Measurements from ENCODE around the gene PDCD1LG2. TPM values are rescaled to one million over a fixed set of nuclear protein-coding genes. Genes with fewer than 3 reads are reported as not detected.

The PDCD1LG2 gene
- total and polyA plus RNA-seq, 4 donors = 0.46 to 2.5 (median 1.3) TPM

DNA sequence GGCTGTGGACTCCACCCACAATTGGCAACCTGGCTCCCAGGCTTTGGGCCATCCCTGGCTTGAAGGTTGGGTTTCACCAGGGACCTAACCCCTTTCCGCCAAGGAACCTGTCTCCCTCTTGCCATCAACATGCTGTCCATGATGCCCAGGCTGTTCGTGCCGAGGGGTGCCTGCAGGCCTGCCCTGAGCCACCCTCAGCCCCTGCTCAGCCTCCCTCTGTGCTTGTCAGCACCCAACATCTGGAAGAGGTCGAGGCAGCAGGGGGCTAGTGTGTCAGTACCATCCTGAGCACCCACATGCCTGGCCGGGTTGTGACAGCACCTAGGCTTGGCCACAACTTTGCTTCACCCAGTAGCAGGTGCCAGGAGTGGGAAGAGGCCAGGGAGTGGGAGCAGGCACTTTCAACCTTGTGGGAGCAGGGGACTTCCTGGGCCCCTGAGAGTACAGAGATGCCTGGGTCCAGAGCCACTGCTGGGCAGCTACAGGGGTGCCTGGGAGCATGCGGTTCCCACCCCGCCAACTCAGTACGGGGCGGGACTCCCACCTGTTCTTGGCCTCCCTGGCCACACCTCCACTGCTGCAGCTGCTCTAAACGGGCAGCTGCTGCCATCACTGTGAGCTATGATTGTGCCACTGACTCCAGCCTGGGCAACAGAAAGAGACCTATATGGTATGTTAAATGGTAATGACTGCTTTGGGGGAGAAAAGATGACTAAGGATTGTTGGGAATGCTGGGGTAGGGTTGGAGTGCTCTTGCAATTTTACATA is 6.3 kb downstream of the PDCD1LG2 start:
- TF ChIP-seq, protein P1, sequence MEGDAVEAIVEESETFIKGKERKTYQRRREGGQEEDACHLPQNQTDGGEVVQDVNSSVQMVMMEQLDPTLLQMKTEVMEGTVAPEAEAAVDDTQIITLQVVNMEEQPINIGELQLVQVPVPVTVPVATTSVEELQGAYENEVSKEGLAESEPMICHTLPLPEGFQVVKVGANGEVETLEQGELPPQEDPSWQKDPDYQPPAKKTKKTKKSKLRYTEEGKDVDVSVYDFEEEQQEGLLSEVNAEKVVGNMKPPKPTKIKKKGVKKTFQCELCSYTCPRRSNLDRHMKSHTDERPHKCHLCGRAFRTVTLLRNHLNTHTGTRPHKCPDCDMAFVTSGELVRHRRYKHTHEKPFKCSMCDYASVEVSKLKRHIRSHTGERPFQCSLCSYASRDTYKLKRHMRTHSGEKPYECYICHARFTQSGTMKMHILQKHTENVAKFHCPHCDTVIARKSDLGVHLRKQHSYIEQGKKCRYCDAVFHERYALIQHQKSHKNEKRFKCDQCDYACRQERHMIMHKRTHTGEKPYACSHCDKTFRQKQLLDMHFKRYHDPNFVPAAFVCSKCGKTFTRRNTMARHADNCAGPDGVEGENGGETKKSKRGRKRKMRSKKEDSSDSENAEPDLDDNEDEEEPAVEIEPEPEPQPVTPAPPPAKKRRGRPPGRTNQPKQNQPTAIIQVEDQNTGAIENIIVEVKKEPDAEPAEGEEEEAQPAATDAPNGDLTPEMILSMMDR (IDR thresholded peaks at IDR 0.05; ENCODE audit: low read depth, low read length, missing input control) = no peak
- TF ChIP-seq HNF4G (IDR thresholded peaks at IDR 0.05) = no peak
- TF ChIP-seq, protein P2, sequence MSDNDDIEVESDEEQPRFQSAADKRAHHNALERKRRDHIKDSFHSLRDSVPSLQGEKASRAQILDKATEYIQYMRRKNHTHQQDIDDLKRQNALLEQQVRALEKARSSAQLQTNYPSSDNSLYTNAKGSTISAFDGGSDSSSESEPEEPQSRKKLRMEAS (IDR thresholded peaks at IDR 0.05) = no peak

DNA sequence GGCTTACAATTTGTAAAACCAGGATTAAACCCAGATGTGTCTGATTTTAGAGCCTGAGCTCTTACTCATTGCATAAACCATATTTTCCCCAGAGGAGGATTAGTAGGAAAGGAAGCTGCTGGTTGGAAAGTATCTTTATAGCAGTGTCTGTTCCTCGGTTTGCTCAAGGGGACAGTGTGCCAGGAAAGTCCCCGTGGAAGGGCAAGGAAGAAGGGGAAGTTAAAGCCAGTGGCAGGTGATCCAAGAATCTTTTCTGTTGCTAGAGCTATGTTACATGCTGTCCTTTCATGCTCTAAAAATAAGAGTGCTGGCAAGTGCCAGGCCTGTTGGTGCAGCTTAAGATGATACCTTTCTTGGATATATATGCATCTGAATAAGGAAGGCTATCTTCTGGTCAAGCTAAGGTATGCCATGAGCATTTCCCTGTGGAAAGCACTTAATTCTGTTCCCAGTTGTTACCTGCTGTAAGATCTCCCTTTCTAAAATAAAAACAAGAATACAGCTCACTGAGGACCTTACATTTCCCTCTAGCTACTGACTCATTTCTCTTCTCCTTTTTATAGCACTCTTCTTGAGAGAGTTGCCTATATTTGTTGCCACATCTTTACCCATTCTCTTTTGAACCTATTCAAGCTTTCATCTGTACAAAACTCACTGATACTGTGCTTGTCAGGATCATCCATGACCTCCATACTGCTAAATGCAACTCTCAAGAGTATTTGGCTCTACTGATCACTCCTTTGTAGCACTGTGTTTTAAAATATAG is 8.0 kb downstream of the PDCD1LG2 start:
- TF ChIP-seq HNF4A (conservative IDR thresholded peaks at IDR 0.05) = no peak
- TF ChIP-seq, protein P1 (IDR thresholded peaks at IDR 0.05; ENCODE audit: low read depth, low read length, missing input control) = no peak
- TF ChIP-seq, protein P3, sequence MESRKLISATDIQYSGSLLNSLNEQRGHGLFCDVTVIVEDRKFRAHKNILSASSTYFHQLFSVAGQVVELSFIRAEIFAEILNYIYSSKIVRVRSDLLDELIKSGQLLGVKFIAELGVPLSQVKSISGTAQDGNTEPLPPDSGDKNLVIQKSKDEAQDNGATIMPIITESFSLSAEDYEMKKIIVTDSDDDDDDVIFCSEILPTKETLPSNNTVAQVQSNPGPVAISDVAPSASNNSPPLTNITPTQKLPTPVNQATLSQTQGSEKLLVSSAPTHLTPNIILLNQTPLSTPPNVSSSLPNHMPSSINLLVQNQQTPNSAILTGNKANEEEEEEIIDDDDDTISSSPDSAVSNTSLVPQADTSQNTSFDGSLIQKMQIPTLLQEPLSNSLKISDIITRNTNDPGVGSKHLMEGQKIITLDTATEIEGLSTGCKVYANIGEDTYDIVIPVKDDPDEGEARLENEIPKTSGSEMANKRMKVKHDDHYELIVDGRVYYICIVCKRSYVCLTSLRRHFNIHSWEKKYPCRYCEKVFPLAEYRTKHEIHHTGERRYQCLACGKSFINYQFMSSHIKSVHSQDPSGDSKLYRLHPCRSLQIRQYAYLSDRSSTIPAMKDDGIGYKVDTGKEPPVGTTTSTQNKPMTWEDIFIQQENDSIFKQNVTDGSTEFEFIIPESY (IDR thresholded peaks at IDR 0.05) = no peak
- no peak for TF ChIP-seq HNF4G (IDR thresholded peaks at IDR 0.05)
- TF ChIP-seq GABPA (IDR thresholded peaks at IDR 0.05 in 1 of 2, conservative IDR thresholded peaks at IDR 0.05 in 1 of 2) = no peak
- TF ChIP-seq YY1 (IDR thresholded peaks at IDR 0.05) = no peak
- TF ChIP-seq TAF1 (conservative IDR thresholded peaks at IDR 0.05) = no peak
- TF ChIP-seq, protein P4, sequence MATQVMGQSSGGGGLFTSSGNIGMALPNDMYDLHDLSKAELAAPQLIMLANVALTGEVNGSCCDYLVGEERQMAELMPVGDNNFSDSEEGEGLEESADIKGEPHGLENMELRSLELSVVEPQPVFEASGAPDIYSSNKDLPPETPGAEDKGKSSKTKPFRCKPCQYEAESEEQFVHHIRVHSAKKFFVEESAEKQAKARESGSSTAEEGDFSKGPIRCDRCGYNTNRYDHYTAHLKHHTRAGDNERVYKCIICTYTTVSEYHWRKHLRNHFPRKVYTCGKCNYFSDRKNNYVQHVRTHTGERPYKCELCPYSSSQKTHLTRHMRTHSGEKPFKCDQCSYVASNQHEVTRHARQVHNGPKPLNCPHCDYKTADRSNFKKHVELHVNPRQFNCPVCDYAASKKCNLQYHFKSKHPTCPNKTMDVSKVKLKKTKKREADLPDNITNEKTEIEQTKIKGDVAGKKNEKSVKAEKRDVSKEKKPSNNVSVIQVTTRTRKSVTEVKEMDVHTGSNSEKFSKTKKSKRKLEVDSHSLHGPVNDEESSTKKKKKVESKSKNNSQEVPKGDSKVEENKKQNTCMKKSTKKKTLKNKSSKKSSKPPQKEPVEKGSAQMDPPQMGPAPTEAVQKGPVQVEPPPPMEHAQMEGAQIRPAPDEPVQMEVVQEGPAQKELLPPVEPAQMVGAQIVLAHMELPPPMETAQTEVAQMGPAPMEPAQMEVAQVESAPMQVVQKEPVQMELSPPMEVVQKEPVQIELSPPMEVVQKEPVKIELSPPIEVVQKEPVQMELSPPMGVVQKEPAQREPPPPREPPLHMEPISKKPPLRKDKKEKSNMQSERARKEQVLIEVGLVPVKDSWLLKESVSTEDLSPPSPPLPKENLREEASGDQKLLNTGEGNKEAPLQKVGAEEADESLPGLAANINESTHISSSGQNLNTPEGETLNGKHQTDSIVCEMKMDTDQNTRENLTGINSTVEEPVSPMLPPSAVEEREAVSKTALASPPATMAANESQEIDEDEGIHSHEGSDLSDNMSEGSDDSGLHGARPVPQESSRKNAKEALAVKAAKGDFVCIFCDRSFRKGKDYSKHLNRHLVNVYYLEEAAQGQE (IDR thresholded peaks at IDR 0.05) = no peak
- no peak for TF ChIP-seq NR2F2 (IDR thresholded peaks at IDR 0.05)
- no peak for TF ChIP-seq RAD21 (IDR thresholded peaks at IDR 0.05)
- TF ChIP-seq, protein P2 (IDR thresholded peaks at IDR 0.05) = no peak
- TF ChIP-seq FOXA2 (IDR thresholded peaks at IDR 0.05) = no peak
- TF ChIP-seq RXRA (IDR thresholded peaks at IDR 0.05) = no peak
- TF ChIP-seq EGR1 (IDR thresholded peaks at IDR 0.05; ENCODE audit: low read depth in 2 of 2) = no peak
- no peak for TF ChIP-seq SP1 (IDR thresholded peaks at IDR 0.05)
- TF ChIP-seq FOXA1 (IDR thresholded peaks at IDR 0.05) = no peak
- H3K27me3 ChIP-seq (ENCODE audit: control insufficient read depth in 4 of 4, insufficient read depth in 4 of 4, low read length in 3 of 4) = no peaks in the 10 kb centered on the region
- H3K4me1 ChIP-seq (ENCODE audit: control insufficient read depth in 4 of 4, insufficient read depth in 4 of 4, low read length in 3 of 4) = no peaks in the 10 kb centered on the region
- DNase-seq (ENCODE audit: low spot score) = no peak
- H3K9ac ChIP-seq (ENCODE audit: low read depth in 1 of 2, low read length in 2 of 2) = no peak overlapping the region
- no peaks in the 10 kb centered on the region for H3K9me3 ChIP-seq (ENCODE audit: control insufficient read depth in 4 of 4, low read length in 3 of 4)
- H3K4me3 ChIP-seq (ENCODE audit: low read depth in 1 of 3, low read length in 3 of 3) = no peak overlapping the region
- no peaks in the 10 kb centered on the region for H3K36me3 ChIP-seq (ENCODE audit: control insufficient read depth in 4 of 4, insufficient read depth in 3 of 4, low read depth in 1 of 4, low read length in 3 of 4)
- 59% methylated on average over 2 of the region's 2 CpGs for WGBS
- H3K27ac ChIP-seq (ENCODE audit: low read depth in 1 of 2, low read length in 2 of 2) = no peak overlapping the region

More for the DNA sequence above, 6.3 kb downstream of the PDCD1LG2 start:
- WGBS = 91% methylated on average over 10 of the region's 10 CpGs
- DNase-seq (ENCODE audit: low spot score) = no peak
- H3K27ac ChIP-seq (ENCODE audit: low read depth in 1 of 2, low read length in 2 of 2) = no peak overlapping the region
- H3K9ac ChIP-seq (ENCODE audit: low read depth in 1 of 2, low read length in 2 of 2) = no peak overlapping the region
- no peaks in the 10 kb centered on the region for H3K27me3 ChIP-seq (ENCODE audit: control insufficient read depth in 4 of 4, insufficient read depth in 4 of 4, low read length in 3 of 4)
- peaks cover 0 to 2% (median 0%) of the 10 kb centered on the region in 4 donors for H3K4me1 ChIP-seq (ENCODE audit: control insufficient read depth in 4 of 4, insufficient read depth in 4 of 4, low read length in 3 of 4)
- no peaks in the 10 kb centered on the region for H3K9me3 ChIP-seq (ENCODE audit: control insufficient read depth in 4 of 4, low read length in 3 of 4)
- H3K36me3 ChIP-seq (ENCODE audit: control insufficient read depth in 4 of 4, insufficient read depth in 3 of 4, low read depth in 1 of 4, low read length in 3 of 4) = no peaks in the 10 kb centered on the region
- no peak overlapping the region for H3K4me3 ChIP-seq (ENCODE audit: low read depth in 1 of 3, low read length in 3 of 3)
